Middle frontal gyrus (tissue), 1 donor: ENCODE results near the gene PHLDB2.
A peak's percentile ranks its signal among the peaks of the same experiment; 100 is the strongest.

ENCODE experiments used
- DNase-seq: peaks from one replicate; pipeline ENCODE4 v3.0.0-alpha.2; 2015; ENCODE audit warnings: low spot score; ENCODE audit errors: extremely low spot score

The PHLDB2 gene

DNA sequence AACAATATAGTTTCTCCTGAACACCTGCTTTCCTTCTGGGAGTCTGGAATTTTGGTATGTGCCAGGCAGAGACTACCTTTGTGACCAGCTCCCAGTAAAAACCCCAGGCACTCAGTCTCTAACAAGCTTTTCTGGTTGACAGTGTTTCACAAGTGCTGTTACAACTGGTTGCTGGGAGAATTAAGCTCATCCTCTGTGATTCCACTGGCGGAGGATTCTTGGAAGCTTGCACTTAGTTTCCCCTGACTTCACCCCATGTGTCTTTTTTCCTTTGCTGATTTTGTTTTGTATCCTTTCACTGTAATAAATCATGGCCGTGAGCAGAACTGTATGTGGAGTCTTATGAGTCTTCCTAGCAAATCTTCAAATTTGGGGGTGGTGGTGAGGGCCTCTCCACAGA, 134.0 kb downstream of the PHLDB2 start:
- DNase-seq, result no peak

DNA sequence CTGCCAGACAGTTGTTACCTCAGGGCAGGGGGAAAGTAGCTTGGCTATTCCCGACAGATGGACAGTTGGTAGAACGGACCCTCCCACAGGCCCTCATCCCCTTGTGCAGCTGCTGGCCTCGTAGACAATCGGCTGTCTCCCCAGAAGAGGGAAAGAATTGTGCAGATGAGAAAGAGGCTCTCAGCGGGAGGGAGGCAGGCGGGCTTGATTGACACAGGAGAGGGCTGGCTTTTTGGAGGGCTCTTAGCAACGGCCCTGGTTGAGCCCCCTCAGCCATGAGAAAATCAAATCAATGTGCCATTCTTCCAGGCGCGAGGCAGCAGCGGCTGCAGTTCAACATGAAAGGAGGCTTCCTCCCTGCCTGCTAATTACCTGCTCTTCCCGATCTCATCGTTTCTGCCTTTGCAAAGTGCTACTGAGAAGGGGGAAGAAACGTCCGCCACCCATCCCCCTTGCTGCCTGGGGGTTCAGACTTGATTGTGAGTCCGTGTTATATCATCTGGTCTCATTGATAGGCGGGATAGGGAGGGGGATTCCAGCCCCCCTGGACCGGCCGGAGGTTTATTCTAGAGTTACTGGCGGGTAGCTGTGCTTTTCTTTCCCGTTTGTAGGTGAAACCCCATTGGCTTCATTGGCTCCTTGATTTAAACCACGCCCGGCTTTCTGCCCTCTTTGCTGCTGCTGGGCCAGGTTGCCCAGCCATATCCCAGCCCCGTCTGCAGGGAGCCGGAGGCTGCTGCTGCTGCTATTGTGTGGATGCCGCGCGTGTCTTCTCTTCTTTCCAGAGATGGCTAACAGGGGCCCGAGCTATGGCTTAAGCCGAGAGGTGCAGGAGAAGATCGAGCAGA, 139.8 kb downstream of the PHLDB2 start, which contains the start of gene TAGLN3:
TAGLN3 (plus strand) TSS at position 287 of the 848 bp plus-strand sequence; CDS start at position 788, 501 bp downstream.
- no peak for DNase-seq

DNA sequence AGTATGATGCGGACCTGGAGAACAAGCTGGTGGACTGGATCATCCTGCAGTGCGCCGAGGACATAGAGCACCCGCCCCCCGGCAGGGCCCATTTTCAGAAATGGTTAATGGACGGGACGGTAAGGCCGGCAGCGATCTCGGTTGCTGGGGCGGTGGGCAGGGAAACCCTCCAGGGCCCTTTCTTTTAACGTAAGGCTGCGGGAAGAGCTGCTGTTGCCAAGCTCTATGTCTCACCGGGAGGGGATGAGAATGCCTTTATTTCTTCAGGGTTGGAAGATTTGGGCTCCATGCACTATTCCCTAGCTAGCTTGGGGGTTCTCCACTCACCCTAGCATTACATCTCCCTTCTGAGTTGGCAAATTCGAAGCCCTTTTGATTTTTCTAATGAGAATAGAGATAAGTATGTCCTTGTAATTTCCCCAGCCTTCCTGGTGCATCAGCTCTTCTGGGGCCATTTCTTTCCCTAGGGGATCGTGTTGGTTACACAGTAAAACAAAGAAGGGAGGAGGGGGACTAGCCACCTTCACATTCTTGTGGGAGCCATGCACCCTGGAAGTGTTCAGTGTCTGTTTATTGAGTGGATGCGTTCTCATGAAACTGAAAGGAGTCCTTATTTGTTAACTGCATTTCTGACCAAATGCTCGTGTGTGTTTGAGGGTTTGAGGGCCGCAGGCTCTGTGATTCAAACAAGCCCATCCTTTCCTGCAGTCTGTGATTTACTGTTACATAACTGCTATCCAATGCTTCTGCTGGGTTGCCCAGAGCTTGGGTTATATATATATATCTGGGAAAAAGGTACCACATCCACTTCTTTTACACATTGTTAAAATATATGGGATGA, 140.6 kb downstream of the PHLDB2 start:
- no peak for DNase-seq

DNA sequence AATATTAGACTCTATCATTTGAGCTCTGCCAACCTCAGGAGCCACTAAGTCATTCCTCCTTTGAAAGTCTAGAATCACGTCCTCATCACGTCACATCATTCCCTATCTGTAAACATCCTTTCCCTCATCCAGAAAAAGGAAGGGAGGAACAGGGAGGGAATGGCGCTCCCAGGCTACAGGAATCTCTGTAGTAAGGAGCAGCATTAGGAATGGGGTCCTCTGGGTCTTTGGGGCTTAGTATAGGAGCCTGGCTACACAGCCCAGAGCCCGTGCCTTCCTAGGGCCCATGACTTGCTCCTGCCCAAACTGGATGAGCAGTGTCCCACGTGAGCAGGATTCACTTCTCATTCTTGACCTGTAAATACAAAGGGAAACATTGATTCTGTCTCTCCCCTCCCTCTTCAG, 141.3 kb downstream of the PHLDB2 start:
- DNase-seq, result no peak

DNA sequence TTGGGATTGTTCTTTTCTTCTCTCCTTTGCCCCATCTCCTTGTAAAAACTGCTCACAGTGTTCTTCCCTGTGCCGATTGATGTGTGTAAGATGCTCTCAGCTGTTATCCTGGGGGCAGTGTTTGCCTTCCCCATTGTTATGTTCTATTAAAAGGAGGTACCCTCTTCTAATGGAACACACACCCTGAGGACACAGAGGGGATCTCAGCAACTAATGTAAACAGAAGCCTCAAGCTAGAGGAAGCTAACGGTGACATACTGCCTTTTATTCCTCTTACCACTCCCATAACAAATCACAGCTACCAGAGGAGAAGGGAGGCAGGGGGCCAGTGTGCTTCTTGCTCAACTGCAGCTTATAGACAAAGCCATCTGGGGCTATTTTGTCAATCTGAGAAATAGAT, 141.9 kb downstream of the PHLDB2 start:
- no peak for DNase-seq

DNA sequence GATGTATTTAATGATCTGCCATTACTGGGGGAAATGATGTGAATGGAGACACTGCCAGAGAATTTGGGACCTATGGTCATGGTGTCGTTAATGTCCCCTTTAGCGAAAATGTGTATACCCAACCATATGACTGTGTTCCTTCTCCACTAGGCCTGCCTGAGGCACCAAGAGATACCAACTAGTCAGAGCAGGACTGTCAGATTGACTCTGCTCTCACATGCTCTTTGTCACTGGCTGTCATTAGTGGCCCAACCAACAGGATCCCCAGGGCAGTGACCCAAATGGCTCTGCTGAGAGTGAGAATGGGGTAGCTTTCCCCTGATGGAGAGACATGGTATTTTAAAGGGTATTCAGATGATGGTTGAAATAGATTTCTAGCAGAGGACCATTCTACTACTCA, 142.5 kb downstream of the PHLDB2 start:
- no peak for DNase-seq

DNA sequence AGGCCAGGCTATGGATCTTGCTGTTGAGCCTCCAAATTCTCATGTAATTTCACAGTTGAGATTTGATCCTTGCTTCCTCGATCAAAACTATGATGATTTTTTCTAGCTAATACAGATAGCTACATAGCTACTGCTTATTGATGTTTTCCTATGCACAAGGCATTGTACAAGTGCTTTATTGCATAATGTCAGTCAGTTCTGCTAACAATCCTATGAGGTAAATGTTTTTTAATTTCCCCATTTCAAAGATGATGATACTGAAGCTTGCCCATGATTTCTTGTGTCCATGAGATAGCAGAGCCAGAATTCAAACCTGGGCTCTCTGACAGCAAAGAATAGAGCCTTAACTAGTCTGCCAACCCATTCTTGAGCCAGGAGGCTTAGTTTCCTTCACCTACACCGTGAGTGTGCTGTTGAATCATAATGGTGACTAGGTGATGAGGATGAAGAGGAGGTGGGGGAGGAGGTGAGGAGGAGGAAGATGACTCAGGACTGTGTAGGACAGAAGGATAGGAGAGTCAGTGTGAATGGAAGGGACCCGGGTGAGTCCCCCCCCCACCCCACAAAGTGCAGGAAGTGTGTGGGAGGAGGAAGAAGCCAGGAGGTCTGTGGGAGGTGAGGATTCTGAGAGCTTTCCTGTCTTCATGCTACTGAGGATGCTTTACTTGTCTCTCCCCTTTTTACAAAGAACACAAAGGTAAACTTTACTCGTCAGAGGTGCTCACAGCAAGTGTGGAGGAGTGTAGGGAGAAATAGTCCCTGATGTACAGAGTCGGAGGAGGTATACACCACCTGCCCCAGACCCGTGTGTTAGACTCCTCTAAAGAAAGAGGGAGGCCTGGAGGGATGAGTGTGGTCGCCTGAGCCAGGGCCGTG, 143.3 kb downstream of the PHLDB2 start:
- DNase-seq, result no peak

DNA sequence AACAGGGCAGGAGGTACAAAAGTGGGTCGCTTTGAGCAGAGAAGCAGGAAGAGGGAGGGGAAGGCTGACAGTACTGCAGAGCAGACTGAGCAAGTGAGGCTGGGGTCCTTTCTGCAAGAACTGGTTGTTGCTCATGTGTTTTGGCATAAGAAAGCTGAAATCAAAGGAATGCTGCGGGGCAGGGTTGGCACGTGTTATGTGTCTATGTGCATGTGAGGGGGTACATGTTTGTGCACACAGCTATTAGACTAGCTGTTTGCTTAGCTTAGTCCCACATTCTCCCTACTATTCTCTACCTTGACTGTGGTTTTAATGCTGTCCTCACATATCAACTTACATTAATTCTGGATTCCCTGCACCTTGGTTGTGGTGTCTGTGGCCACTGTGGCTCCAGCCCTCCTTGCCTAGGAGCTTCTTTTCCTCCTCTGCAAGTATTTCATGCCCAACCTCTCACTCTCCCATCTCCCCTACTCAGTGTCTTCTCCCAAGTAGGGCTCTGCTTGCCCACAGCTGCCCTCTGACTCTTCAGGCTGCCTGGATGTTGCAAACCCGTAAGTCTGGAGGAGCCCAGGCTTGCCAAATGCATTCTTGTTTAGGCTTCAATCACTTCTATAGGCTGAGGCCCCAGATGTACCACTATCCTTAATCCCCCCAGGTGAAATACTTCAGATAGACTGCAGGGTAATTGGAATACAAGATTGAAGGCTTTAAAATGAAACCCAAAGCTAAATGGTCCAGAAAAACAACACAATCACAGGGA, 144.4 kb downstream of the PHLDB2 start:
- no peak for DNase-seq

DNA sequence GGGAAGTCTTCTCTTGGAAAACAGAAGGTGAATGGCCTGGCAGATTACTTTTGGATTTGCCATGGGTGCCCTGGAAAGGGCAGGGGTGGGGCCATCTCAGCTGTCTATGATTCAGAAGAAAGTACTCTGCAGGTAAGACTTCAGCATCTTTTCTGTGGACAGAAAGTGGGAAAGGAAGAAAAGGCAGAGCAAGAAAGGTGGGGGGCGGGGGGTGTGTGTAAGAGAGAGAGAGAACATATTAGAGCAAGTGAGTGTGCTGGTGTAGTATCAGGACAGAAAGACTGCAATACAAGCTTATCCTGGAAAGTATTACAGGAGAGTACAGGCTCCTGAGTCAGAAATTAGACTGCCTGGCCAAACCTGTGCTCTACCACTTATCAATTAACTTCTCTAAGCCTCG, 145.1 kb downstream of the PHLDB2 start:
- DNase-seq, result no peak

DNA sequence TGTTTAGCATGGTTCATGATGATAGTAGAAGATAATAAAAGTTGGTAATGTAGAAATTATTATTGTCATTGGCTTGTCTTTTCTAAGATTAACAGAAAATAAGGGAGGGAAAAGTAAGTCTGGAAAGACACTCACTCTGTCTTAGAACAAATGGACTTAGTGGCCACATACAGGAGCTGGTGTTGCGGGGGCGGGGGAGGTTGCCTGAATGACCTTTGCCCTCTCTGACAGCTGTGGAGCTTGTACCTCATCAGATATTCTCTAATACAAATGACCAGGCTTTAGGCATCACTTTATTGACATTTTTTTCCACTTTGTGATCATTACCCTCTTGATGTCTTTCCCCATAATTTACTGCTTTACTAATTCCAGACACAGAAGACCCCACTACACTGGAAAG, 145.6 kb downstream of the PHLDB2 start:
- no peak for DNase-seq

DNA sequence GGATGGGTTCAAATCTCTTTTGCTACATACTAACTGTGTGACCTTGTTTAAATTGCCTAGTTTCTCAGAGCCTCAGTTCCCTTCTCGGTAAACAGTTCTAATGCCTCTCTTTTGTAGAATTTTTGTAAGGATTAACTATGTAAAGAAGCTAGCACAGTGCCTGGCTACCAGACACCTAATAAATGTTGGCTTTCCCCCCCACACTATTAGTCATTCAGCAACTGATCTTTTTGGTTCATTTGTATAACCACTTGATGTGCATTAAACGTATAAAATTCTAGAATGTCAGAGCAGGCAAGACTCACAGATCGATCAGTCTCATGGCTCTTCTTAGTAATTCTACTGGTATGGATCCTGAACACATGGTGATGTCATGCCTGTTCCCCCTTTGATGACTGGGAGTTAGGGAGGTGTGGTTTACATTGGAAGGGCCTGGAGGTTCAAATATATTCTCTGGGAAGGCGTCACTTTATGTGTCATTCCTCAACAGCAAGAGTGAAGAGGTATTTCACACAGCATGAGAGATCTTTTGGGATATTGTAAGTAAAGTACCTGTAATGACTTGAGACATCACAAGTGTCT, 146.1 kb downstream of the PHLDB2 start:
- no peak for DNase-seq

DNA sequence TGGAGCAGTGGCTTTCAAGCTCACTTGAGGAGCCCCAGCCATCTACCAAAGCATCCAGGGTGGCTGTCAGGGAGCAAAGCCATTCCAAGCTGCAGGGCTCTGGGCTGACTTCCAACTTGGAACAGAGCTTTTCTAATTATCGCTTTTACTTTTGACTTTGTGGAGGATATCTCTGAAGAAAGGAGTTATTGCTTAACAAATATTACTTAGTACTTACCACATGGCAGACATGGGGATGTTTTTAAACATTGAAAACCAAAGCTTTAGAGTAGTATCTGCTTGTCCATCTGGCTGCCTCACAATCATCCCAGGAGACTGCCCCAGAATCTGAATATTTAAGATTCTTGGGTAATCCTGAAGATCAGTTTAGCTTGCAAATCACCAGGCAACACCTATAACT, 148.6 kb downstream of the PHLDB2 start:
- no peak for DNase-seq

DNA sequence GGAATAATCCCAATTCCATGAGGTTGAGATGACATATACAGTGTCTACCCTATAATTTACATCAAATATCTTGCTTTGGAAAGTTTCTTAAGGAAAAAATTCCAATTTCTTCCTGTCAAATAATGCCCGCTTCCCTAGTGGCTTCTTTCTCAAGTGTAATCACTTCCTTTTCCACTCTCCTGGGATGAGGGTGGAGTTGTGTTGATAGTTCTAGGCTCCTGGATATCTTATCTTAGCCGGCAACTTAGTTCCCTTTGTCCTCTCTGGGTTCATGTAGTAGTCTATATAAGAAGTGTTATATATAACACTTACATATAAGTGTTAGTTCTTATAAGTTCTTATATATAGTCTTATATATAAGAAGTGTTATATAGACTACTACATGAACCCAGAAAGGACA, 150.6 kb downstream of the PHLDB2 start:
- no peak for DNase-seq

DNA sequence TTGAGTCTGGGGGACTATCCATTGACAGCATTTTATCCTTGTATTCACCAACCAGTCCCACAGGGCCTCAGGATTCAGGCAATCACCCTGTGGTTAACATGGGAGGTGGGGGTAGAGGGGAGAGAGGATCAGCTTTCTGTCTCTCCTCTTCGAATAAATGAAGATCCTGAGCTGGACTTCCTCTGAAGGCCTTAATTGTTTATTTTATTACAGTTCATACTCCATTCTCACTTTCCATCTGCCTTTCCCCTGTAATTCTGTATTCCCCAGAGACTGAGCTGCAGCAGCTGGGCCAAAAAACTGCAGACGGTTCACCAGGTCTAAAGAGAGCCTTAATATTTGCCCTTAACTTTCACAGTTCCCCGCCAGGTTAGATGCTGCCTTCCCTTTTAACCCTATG, 151.6 kb downstream of the PHLDB2 start:
- no peak for DNase-seq

DNA sequence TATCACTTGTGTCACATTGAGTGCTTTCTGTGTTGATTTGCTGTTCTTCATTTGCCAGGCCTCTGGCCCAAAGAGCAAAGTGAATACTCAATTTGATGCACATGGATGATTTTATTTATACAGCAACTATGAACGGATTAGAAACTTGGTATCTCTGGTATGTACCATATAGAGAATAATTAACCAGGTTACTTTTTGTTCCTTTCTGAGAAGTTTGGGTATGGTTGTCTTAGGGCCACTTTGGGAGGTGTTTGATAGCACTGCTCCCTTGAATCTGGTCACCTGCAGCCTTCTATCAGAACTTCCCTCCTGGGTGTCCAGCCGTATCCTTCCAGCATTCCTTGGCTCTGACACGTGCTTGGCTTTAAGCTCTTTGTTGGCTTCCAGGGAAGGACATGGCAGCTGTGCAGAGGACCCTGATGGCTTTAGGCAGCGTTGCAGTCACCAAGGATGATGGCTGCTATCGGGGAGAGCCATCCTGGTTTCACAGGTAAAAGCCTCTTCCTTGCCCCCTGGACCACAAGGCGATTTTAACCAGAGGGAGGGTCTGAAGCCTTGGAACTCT, 152.4 kb downstream of the PHLDB2 start:
- no peak for DNase-seq

DNA sequence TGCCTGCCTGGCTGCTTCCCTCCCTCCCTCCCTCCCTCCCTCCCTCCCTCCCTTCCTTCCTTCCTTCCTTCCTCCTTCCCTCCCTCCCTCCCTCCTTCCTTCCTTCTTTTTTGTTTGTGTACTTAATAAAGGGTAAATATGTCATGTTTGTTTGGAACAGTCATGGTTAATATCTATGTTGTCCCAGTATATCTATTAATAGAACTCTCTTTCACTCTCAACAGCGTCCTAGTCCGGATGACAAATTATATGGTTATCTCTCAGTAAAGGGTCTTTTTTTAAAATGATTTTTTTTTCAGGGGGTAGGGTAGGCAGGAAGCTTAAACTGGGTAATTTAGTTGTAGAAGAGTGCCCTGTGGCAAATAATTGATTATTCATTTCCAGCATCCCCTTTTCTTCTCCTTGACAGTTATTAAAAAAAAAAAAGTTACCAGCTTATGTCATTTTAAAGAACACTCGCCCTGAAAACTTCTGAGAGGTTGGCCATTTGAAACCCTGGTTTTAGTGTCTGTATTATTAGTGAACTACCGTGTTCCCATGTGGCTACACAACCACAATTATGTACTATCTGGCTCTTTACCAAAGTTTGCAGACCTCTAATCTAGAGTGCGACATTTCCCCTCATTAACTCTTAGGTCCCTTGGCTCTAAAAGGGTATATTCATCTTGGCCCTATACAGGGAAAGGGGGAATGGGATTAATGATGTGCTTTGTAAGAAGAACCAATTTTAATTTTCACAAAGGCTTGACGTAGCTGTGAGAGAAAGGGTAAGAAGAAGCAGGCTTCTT, 153.3 kb downstream of the PHLDB2 start:
- DNase-seq, result no peak

DNA sequence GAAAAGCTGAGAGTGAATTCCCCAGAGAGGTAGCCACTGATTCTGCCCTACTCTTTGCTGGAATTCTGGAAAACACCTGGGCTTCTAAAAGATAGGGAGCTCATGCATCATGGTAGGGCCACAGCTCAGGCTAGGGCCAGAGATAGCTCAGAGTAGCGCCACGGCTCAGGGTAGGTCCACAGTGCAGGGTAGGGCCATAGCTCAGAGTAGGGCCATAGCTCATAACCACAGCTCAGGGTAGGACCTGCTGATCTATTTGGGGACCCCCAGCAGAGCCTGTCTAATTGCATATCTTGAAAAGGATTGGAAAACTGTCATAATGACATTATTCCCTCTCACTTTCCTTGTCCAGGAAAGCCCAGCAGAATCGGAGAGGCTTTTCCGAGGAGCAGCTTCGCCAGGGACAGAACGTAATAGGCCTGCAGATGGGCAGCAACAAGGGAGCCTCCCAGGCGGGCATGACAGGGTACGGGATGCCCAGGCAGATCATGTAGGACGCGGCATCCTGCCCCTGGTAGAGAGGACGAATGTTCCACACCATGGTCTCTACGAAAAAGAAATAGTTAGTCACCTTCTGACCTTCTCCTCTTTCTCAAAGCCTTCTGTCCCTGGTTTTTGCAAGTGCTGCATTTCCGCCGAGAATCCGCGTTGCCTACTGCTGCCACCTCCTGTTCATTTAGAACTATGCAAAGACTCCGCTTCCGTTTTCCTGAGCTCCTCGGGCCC, 154.2 kb downstream of the PHLDB2 start:
- DNase-seq, result peak; percentile 57

DNA sequence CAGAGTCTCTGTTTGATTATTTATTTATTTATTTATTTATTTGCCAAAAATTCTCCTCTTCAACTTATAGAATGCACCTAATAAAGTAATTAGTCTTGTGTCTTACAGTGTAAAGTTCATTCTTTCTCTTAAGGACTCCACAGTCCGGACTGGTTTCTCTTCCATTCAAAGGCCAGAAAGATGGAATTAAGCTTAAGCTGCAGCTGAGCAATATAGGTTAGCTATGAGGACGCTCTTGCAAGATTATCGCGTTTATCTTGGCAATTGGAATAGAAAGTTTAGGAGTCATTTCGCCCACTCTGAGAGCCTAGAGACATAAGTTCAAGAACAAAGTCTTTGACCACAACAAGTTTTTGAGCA, 154.7 kb downstream of the PHLDB2 start:
- no peak for DNase-seq

DNA sequence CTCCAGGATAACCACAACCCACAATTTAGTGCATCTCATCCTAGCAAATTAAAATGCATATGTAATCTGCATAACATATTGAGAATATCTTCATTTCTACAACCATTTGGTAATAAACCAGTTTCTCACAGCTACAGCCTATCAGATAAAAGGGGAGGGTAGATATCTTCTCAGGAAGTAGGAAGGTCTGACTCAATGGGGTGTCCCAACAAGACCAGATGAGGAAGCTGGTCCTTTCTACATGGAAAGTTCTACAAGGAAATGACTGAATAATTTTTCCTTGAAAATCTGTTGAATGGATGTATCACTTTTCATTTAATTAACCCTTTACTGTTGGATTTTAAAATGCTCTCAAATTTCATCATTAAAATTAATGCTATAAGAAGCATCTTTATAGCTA, 158.0 kb downstream of the PHLDB2 start:
- no peak for DNase-seq
